Smooth muscle cell (in vitro differentiated cells): ENCODE results near the gene ABTB2. TPM values are rescaled to one million over a fixed set of nuclear protein-coding genes. Genes with fewer than 3 reads are reported as not detected.
A peak's percentile ranks its signal among the peaks of the same experiment; 100 is the strongest.

ENCODE experiments used
- DNase-seq: peaks from one replicate; lab custom pipeline; 2025; ENCODE audit not compliant: unreplicated experiment; lab: John Stamatoyannopoulos, UW
- H2AFZ ChIP-seq: fragments of 200-600 bp; sonication (generic); 2 replicates; pipeline ENCODE4 v1.6.0; 2016; ENCODE audit warnings: antibody characterized with exemption, low read depth, mild to moderate bottlenecking
- H3F3A ChIP-seq: fragments of 200-600 bp; sonication (generic); 2 replicates; pipeline ENCODE4 v1.6.0; 2017; ENCODE audit warnings: antibody characterized with exemption, low read depth
- H3K27ac ChIP-seq: fragments of 200-600 bp; sonication (generic); 2 replicates; pipeline ENCODE4 v1.5.1; 2016; ENCODE audit warnings: low read depth, mild to moderate bottlenecking
- H3K27me3 ChIP-seq: fragments of 200-600 bp; sonication (generic); 2 replicates; pipeline ENCODE4 v1.6.1; 2016; ENCODE audit warnings: low read depth, mild to moderate bottlenecking
- H3K36me3 ChIP-seq: fragments of 200-600 bp; sonication (generic); 2 replicates; pipeline ENCODE4 v1.5.1; 2016; ENCODE audit warnings: low read depth
- H3K4me1 ChIP-seq: fragments of 200-600 bp; sonication (generic); 2 replicates; pipeline ENCODE4 v1.5.1; 2016; ENCODE audit warnings: low read depth
- H3K4me2 ChIP-seq: fragments of 200-600 bp; sonication (generic); 2 replicates; pipeline ENCODE4 v1.6.0; 2016; ENCODE audit warnings: mild to moderate bottlenecking
- H3K4me3 ChIP-seq: fragments of 200-600 bp; sonication (generic); 2 replicates; pipeline ENCODE4 v1.5.1; 2016; ENCODE audit warnings: mild to moderate bottlenecking
- H3K79me2 ChIP-seq: fragments of 200-600 bp; sonication (generic); 2 replicates; pipeline ENCODE4 v1.6.0; 2016; ENCODE audit warnings: low read depth, mild to moderate bottlenecking
- H3K9ac ChIP-seq: fragments of 200-600 bp; sonication (generic); 2 replicates; pipeline ENCODE4 v1.6.0; 2016; ENCODE audit warnings: low read depth
- H3K9me3 ChIP-seq: fragments of 200-600 bp; sonication (generic); replicated peaks from 2 replicates; pipeline ENCODE4 v1.5.1; 2016; ENCODE audit warnings: low read depth
- H4K20me1 ChIP-seq: fragments of 200-600 bp; sonication (generic); 2 replicates; pipeline ENCODE4 v1.6.0; 2016; ENCODE audit warnings: low read depth
- CTCF ChIP-seq: fragments of 200-600 bp; sonication (generic); IDR thresholded peaks from 2 replicates; pipeline ENCODE4 v1.5.1; 2017; ENCODE audit warnings: borderline replicate concordance, mild to moderate bottlenecking, antibody characterized with exemption; ENCODE audit not compliant: insufficient read depth, poor library complexity, severe bottlenecking
- WGBS: methylation state at CpG from one replicate; pipeline ENCODE4 v1.1.7; 2016; ENCODE audit warnings: low lambda C conversion rate; 5-methylcytosine and 5-hydroxymethylcytosine counted together
- polyA plus RNA-seq: library from polyadenylated mRNA; unstranded; fragments of >200 nt; fragmentation: Nextera tagmentation; extraction: Ambion mirVana; gene quantifications from 2 replicates; pipeline ENCODE4 v1.2.1, GENCODE V29; 2016
- total RNA-seq: library from RNA; depleted of rRNA; stranded (reverse); fragments of >200 nt; gene quantifications from 2 replicates; pipeline ENCODE4 v1.2.3, GENCODE V29; 2014

ABTB2 gene
- total and polyA plus RNA-seq, 2 experiments from 2014 or later, result 4.3 to 4.9 TPM

GRCh38 chr11:34188181-34188580, 169.6 kb downstream of the ABTB2 start:
- 68% methylated on average over 5 of the region's 5 CpGs for WGBS
- TF ChIP-seq CTCF, result no peak

DNA sequence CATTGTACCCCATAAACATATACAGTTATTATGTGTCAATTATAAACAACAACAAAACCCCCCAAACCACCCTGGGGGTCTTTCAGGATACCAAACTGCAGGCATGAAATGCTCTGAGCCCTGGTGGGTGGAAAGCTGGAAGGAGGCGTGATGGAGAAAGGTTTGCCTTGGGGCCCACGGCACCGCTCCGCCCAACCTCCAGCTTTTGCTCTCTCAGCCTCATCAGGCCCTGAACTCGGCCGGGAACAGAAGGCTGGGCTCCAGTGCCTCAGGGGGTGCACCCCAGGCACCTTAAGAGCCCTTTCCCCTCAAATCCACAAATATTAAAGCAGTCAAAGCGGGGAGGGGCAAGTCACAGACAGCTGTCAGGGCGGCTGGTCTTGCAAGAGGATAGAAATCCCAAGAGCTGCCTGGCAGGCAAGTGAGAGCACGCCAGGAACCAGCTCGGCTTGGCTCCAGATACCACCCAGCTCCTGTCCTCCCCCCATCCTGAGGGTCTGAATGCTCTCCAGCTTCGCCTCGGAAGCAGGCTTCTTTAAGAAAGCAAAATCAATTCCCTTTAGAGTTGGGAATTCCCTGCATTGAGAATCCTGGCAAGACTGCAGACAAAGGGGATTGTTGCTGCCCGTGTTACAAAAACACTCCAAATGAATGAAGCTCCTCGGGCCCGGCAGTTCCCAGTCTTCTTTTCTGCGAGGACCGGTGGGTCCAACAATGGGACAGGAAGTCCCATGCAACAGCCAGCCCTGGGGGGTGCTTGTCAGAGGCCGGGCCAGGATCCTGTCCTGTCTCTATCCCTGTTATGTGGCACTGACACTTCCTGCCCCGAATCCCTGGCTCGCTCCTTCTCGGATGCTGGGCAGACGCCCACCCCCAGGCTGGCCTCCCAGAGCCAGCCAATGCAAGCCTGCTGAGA, 171.6 kb downstream of the ABTB2 start:
- no peaks in the 10 kb centered on the region for H3K27me3 ChIP-seq
- H3K4me1 ChIP-seq, result peaks cover 17% of the 10 kb centered on the region
- H3K4me2 ChIP-seq, result peak overlapping the region; percentile 59
- no peak overlapping the region for H3K4me3 ChIP-seq
- H3K9me3 ChIP-seq, result no peaks in the 10 kb centered on the region
- DNase-seq, result no peak
- H3K36me3 ChIP-seq, result no peaks in the 10 kb centered on the region
- no peaks in the 10 kb centered on the region for H3K79me2 ChIP-seq
- no peak overlapping the region for H3K9ac ChIP-seq
- WGBS, result 61% methylated on average over 22 of the region's 22 CpGs
- H4K20me1 ChIP-seq, result peaks cover 6% of the 10 kb centered on the region
- H2AFZ ChIP-seq, result no peak overlapping the region
- no peak for TF ChIP-seq CTCF
- no peaks in the 10 kb centered on the region for H3F3A ChIP-seq
- H3K27ac ChIP-seq, result no peak overlapping the region

More at GRCh38 chr11:34188181-34188580, 169.6 kb downstream of the ABTB2 start:
- Histone ChIP-seq H3K27me3 (no peaks in the 10 kb centered on the region), H3K9ac (no peak overlapping the region), H3K36me3 (no peaks in the 10 kb centered on the region), H3F3A (no peaks in the 10 kb centered on the region), H3K4me3 (no peak overlapping the region), H3K79me2 (no peaks in the 10 kb centered on the region), H3K4me1 (peaks cover 17% of the 10 kb centered on the region), H2AFZ (no peak overlapping the region), H3K4me2 (no peak overlapping the region), H4K20me1 (peaks cover 15% of the 10 kb centered on the region), H3K27ac (no peak overlapping the region), H3K9me3 (no peaks in the 10 kb centered on the region)
- DNase-seq, result no peak

- no peak overlapping the region for H3K9ac ChIP-seq
- H3K4me3 ChIP-seq, result no peak overlapping the region
- DNase-seq, result no peak
- peaks cover 17% of the 10 kb centered on the region for H3K4me1 ChIP-seq
- H3K27ac ChIP-seq, result no peak overlapping the region
- peaks cover 6% of the 10 kb centered on the region for H4K20me1 ChIP-seq
- H3K79me2 ChIP-seq, result no peaks in the 10 kb centered on the region
- 95% methylated on average over 14 of the region's 14 CpGs for WGBS
- H2AFZ ChIP-seq, result no peak overlapping the region
- TF ChIP-seq CTCF, result no peak
- no peak overlapping the region for H3K4me2 ChIP-seq
- H3K27me3 ChIP-seq, result no peaks in the 10 kb centered on the region
- H3F3A ChIP-seq, result peaks cover 5% of the 10 kb centered on the region
- no peaks in the 10 kb centered on the region for H3K9me3 ChIP-seq
- no peaks in the 10 kb centered on the region for H3K36me3 ChIP-seq
Observed at GRCh38 chr11:34184505-34185015, 173.2 kb downstream of the ABTB2 start.
